Embryonic facial prominence (tissue), 1 donor: Measurements from ENCODE around the gene SLC6A1.
"Not testable (repeated sequence)": the region's sequence is repeated elsewhere in the genome, so short reads cannot be mapped to it uniquely, and the experiment has no call there.

Experiments used
- DNase-seq: peaks from one replicate; pipeline ENCODE4 v3.0.0-alpha.2; 2016; ENCODE audit errors: extremely low spot score

SLC6A1 gene

DNA sequence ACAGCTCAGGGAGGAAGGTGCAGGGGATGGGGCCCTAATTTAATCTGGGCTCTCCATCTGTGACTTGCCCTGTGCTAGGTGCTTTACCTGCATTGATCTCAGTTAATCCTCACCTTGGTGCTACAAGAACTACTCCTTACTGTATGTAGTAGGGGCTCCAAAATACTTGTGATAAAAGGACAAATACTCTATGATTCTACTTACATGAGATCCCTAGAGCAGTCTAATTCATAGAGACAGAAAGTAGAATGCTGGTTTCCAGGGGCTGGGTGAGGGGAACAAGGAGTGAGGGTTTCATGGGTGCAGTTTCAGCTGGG, 67.2 kb downstream of the SLC6A1 start:
- no peak for DNase-seq

DNA sequence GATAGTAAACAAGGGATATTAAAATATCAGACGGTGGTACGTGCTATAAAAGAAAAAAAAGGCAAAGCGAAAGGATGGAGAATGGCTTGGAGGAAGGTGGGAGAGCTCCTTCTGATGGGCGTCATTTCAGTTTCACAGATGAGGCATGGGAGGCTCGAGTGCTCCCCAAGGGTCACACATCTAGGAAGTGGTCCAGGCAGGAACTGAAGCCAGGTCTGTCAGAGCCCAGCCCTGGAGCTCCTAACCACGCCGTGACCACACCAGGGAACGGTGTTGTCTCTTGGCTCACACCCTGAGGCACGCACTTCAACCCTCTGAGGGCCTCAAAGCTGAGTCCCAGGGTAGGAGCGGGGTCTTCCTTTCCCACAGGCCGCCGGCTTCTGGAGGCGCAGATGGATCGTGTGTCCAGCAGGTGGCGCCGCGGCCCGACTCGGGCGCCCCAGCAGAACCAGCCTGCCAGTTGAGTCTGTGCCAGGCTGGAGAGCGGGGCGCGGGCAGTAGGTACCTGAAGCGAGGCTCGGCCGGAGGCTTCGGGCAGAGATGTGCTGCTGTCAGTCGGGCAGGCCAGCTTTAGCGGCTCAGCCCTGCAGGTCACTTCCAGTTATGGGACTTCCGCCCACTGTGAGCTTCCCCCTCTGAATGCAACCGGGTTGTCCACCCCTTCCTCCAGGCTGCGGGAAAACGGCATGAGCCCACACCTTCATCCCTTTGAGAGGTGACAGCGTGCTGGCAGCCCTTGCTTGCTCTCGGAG, 68.1 kb downstream of the SLC6A1 start:
- DNase-seq = no peak

DNA sequence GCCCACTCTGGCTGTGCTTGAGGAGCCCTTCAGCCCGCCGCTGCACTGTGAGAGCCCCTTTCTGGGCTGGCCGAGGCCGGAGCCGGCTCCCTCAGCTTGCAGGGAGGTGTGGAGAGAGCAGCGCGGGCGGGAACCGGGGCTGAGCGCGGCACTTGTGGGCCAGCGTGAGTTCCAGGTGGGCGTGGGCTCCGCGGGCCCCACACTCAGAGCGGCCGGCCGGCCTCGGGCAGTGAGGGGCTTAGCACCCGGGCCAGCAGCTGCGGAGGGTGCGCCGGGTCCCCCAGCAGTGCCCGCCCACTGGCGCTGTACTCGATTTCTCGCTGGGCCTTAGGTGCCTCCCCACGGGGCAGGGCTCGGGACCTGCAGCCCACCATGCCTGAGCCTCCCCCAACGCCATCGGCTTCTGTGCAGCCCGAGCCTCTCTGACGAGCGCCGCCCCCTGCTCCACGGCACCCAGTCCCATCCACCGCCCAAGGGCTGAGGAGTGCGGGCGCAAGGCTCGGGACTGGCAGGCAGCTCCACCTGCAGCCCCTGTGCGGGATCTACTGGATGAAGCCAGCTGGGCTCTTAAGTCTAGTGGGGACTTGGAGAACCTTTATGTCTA, 68.8 kb downstream of the SLC6A1 start:
- DNase-seq = not testable (repeated sequence)

GRCh38 chr3:11062704-11063103, 70.2 kb downstream of the SLC6A1 start:
- no peak for DNase-seq

DNA sequence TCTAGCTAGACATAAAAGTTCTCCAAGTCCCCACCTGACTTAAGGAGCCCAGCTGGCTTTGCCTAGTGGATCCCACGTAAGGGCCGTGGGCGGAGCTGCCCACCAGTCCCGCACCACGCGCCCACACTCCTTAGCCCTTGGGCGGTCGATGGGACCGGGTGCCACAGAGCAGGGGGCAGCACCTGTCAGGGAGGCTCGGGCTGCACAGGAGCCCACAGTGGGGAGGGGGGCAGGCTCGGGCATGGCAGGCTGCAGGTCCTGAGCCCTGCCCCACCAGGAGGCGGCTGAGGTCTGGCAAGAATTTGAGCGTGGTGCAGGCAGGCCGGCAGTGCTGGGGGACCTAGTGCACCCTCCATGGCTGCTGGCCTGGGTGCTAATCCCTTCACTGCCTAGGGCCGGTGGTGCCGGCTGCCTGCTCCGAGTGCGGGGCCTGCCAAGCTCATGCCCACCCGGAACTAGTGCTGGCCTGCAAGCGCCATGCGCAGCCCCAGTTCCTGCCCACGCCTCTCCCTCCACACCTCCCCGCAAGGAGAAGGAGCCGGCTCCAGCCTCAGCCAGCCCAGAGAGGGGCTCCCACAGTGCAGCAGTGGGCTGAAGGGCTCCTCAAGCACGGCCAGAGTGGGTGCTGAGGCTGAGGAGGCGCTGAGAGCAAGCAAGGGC, 78.7 kb downstream of the SLC6A1 start:
- no peak for DNase-seq

GRCh38 chr3:11072631-11073030, 80.1 kb downstream of the SLC6A1 start:
- no peak for DNase-seq

DNA sequence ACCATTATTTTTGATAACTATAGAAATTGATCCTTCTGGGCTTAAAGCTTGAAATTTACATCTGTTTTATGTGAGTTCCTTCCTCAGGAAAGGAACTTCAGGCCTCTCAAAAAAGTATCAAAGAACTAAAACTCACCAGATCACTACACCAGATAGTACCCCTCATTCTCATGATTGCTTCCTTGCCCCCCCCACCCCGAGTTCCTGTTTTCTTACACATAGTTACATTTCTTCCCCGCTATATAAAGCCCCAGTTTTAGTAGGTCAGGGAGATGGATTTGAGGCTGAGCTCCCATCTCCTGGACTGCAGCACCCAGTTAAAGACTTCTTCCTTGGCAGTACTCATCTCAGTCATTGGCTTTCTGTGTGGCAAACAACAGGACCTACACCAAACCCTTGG, 81.5 kb downstream of the SLC6A1 start:
- no peak for DNase-seq

DNA sequence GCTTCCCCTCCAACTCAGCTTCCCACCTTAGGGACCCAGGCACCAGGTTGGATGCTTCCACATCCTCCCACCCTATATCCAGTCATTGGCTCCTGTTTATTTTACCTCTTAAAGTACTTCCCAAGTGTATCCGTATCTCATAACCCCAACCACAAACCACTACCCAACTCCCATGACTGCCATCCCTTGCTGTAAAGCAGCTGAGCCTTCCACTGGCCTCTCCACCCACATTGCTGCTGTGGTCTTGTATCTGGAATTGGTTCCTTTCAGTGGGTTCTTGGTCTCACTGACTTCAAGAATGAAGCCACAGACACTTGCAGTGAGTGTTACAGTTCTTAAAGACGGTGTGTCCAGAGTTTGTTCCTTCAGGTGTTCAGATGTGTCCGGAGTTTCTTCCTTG, 81.9 kb downstream of the SLC6A1 start:
- no peak for DNase-seq

DNA sequence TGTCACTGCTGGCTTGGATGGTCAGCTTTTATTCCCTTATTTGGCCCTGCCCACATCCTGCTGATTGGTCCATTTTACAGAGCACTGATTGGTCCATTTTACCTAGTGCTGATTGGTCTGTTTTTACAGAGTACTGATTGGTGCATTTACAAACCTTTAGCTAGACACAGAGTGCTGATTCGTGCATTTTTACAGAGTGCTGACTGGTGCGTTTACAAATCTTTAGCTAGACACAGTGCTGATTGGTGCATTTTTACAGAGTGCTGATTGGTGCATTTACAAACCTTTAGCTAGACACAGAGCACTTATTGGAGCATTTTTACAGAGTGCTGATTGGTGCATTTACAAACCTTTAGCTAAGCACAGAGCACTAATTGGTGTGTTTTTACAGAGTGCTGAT, 82.6 kb downstream of the SLC6A1 start:
- not testable (repeated sequence) for DNase-seq

DNA sequence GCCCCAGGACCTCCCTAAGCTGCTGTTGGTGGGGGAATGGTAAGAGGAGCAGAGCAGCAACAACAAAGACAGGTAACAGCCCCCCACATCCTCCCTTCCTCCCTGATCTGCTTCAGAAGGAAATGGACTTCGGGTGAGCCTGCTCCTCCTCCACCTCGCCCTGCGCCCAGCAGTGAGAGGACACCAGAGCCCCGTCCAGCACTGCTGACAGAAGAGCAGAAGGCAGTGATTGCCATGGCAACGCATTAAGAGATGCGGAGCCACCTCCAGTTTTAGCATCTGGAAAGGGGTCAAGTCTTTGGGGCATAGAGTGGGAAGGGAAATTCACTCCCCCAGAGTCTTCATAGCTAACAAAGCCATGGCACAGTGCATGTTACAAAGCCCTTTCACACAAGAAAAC, 84.2 kb downstream of the SLC6A1 start:
- DNase-seq = no peak

GRCh38 chr3:11077466-11077865, 84.9 kb downstream of the SLC6A1 start:
- DNase-seq = no peak

DNA sequence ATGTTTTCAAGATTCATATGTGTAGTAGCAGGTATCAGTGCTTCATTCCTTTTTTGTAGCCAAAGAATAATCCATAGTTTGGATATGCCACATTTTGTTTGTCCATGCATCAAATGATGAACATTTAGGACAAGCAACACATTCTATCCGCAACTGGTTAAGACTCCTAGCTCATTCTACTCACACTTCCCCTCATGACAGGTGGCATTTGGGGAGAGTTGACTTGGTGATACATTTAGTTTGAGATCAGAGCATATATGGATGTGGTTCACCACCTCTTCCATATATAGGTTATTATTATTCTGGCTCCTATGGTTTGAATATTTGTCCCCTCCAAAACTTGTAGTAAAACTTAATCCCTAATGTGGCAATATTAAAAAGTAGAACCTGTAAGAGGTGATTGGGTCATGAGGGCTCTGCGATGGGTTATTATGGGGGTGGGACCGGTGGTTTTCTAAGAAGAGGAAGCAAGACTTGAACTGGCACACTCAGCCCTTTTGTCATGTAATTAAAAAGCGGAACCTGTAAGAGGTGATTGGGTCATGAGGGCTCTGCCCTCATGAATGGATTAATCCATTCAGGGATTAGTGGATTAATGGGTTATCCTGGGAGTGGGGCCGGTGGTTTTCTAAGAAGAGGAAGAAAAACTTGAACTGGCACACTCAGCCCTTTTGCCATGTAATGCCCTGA, 86.4 kb downstream of the SLC6A1 start:
- DNase-seq = no peak

DNA sequence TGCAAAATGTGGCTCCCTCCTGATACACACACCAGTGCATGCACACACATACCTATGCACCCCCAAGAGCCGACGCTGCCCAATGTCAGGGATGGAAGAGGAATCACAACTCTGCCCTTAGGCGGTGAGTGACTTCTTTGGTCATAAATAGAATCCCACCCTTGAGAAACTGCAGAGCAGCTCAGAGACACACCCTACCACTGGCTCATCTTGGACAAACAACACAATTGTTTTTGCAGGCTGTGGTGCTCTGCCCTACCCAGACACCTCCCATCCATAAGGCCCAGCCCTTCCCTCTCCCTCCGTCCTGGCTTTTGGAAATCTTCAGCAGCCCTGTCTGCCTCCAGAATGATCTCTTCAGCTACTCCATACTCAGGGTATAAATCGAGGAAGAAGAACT, 87.9 kb downstream of the SLC6A1 start:
- no peak for DNase-seq

GRCh38 chr3:11084098-11084497, 91.5 kb downstream of the SLC6A1 start:
- DNase-seq = no peak

DNA sequence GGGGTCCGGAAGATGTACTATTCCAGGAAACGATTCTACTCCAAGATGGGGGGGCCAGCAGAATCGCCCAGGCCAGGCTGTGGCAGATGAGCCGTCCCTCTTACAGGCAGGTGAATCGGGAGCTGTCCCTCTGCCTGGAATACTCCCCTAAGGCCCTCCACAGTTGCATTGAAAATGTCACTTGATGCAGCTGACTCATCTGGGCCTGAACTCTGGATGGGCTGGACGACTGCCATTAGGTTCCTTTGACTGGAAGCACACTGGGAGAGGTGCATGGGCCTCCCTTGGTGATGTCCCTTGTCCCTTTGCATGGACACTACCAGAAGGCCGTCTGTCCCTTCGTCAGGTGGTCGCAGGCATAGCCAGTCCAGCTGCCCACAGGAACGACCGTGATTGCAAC, 92.1 kb downstream of the SLC6A1 start:
- no peak for DNase-seq

GRCh38 chr3:11085093-11085840, 92.7 kb downstream of the SLC6A1 start:
- DNase-seq = no peak

GRCh38 chr3:11086856-11087255, 94.3 kb downstream of the SLC6A1 start:
- no peak for DNase-seq

DNA sequence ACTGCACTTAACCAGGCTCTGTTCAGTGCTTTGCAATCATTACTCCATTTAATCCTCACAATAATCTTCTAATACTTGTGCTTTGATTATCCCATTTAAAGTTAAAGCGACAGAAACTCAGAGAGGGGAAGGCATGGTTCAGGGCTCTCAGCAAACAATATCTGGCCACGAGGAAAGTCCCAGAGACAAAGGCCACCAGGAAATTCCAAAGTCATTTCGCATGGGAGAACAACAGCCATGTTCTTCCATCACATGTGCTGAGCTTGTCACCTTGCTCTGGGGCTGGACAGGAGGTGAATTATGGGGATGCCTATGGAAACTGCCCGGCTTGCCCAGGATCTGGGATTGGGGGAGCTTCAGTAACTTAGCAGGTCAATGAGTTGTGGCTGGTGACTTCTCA, 95.5 kb downstream of the SLC6A1 start:
- no peak for DNase-seq

DNA sequence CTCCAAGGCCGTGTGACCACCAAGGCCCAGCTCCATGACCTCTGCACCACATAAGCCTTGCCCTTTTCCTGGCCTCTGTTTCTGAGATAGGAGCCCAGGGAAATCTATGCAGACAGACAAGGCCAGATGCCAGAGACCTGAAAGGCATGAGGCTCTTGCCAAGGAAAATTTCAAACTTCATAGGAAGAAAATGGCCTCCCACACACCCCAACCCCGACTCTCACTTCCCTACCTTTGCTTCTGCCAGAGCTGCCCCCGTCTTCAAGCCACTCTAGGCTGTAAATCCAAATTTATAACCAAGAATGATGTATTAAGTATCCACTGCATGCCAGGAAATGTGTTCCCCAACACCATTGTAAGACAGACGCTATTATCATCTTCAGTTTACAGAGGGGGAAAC, 96.3 kb downstream of the SLC6A1 start:
- no peak for DNase-seq
